ENCODE measurements around the gene CRYBG3.

DNA sequence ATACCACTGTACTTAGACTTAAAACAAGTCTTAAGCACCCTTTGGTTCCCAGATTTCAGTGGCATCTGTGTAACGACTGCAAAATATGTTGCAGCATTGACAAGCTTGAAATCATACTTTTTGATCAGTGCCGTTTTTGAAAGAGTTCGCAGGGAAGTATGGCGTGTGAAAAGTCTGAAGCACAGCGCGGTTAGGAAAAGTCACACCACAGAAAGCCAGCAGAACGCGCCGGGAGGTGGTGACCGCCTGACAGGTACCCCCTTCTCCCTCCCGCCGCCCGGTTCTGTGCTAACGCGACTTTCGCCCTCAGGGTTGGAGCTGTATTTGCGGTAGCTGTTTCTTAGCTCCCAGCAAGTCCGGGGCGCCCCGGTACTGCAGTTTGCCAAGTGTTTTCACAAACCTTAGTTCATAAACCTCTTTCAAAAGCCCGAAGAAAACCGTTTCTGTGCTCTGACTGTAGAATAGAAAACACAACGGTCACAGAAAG lies 481 bp upstream of the CRYBG3 start:
- TF ChIP-seq, protein P1, sequence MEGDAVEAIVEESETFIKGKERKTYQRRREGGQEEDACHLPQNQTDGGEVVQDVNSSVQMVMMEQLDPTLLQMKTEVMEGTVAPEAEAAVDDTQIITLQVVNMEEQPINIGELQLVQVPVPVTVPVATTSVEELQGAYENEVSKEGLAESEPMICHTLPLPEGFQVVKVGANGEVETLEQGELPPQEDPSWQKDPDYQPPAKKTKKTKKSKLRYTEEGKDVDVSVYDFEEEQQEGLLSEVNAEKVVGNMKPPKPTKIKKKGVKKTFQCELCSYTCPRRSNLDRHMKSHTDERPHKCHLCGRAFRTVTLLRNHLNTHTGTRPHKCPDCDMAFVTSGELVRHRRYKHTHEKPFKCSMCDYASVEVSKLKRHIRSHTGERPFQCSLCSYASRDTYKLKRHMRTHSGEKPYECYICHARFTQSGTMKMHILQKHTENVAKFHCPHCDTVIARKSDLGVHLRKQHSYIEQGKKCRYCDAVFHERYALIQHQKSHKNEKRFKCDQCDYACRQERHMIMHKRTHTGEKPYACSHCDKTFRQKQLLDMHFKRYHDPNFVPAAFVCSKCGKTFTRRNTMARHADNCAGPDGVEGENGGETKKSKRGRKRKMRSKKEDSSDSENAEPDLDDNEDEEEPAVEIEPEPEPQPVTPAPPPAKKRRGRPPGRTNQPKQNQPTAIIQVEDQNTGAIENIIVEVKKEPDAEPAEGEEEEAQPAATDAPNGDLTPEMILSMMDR (IDR thresholded peaks at IDR 0.05): peak in 1 of 4 experiments; percentile 4
- TF ChIP-seq POLR2A (IDR thresholded peaks at IDR 0.05): no peak
